ENCODE data around the gene RFX8. TPM values are rescaled to one million over a fixed set of nuclear protein-coding genes. Genes with fewer than 3 reads are reported as not detected.

RFX8 gene
- total RNA-seq, 1 experiment from 2014 or later, result 0.77 TPM

DNA sequence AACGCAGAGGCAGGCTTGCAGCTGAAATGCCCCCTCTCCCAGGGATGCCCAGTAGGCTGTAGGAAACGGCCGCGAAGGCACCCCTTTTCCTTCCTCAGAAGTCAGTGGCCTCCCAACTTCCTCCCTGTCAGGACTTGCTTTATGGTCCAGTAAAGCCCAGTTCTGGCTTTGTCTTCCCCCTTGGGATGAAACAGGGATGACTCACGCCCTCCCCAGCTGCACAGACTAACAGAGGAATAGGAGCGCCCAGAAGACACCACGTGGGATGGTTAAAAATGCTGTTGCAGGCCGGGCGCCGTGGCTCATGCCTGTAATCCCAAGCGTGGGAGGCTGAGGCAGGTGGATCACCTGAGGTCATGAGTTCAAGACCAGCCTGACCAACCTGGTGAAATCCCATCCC lies 94.5 kb downstream of the RFX8 start:
- Histone ChIP-seq H3K4me2 (ENCODE audit: low read length) (no peak overlapping the region), H3K27ac (ENCODE audit: low read length) (no peak overlapping the region), H3K79me2 (ENCODE audit: low read length) (peaks cover 24% of the 10 kb centered on the region), H3K36me3 (ENCODE audit: low read depth, low read length) (peaks cover 15% of the 10 kb centered on the region), H4K20me1 (ENCODE audit: low read length) (no peaks in the 10 kb centered on the region), H3K27me3 (ENCODE audit: low read length) (no peaks in the 10 kb centered on the region), H3K4me1 (ENCODE audit: insufficient read depth, low read length) (peaks cover 1% of the 10 kb centered on the region; the same call in 1 of the 2 replicates), H3K9ac (ENCODE audit: low read length) (no peak overlapping the region), H2AFZ (ENCODE audit: low read length) (no peak overlapping the region), H3K4me3 (ENCODE audit: low read length) (no peak overlapping the region), H3K9me3 (ENCODE audit: low read length) (no peaks in the 10 kb centered on the region), H3K9me2 (replicated peaks; ENCODE audit: low read length) (no peaks in the 10 kb centered on the region), H3F3A (ENCODE audit: low read length, unreplicated experiment) (no peaks in the 10 kb centered on the region)
- DNase-seq, result peak; percentile 17
- intact Hi-C loops (cut with micrococcal nuclease), result loop anchor here (10.0 kb wide), 1 partner anchor 106 kb away; no protein-coding TSS in a partner anchor
- peak; percentile 56; the same call in 1 of the 2 replicates for ATAC-seq
- TF ChIP-seq EZH2phosphoT487 (IDR thresholded peaks at IDR 0.05; ENCODE audit: borderline replicate concordance, low read length) (no peak), EZH2 (IDR thresholded peaks at IDR 0.05; ENCODE audit: low read length, unreplicated experiment) (no peak)
- TF ChIP-seq, protein P1, sequence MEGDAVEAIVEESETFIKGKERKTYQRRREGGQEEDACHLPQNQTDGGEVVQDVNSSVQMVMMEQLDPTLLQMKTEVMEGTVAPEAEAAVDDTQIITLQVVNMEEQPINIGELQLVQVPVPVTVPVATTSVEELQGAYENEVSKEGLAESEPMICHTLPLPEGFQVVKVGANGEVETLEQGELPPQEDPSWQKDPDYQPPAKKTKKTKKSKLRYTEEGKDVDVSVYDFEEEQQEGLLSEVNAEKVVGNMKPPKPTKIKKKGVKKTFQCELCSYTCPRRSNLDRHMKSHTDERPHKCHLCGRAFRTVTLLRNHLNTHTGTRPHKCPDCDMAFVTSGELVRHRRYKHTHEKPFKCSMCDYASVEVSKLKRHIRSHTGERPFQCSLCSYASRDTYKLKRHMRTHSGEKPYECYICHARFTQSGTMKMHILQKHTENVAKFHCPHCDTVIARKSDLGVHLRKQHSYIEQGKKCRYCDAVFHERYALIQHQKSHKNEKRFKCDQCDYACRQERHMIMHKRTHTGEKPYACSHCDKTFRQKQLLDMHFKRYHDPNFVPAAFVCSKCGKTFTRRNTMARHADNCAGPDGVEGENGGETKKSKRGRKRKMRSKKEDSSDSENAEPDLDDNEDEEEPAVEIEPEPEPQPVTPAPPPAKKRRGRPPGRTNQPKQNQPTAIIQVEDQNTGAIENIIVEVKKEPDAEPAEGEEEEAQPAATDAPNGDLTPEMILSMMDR (conservative IDR thresholded peaks at IDR 0.05; ENCODE audit: low read depth, low read length), result no peak
- CTCF ChIA-PET, result no interaction called here
- POLR2A ChIA-PET (ENCODE audit: unreplicated experiment), result no interaction called here
- BruUV-seq (replicated peaks), result no TSS peak

DNA sequence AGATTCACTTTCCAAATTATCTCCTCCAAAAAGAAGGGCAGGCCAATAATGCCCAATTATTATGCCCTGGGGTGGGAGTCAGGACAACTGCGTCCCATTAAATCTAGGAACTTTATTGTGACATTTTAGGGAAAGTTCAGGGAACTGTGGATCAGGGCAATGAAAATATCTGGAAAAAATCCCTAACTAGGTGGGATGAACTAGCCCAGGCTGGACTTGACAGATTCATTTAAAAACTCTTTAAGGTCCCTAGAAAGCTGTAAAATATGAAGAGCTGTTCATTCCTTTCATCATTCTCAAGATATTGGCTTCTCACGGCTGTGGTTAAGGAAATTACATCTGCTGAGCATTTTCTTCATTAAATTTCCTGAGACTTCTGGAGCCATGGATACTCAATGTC lies 95.8 kb downstream of the RFX8 start:
- H3K9me2 ChIP-seq (replicated peaks; ENCODE audit: low read length), result no peaks in the 10 kb centered on the region
- no peak overlapping the region for H3K9ac ChIP-seq (ENCODE audit: low read length)
- H3K9me3 ChIP-seq (ENCODE audit: low read length), result no peaks in the 10 kb centered on the region
- H3F3A ChIP-seq (ENCODE audit: low read length, unreplicated experiment), result no peaks in the 10 kb centered on the region
- no peak overlapping the region for H3K4me2 ChIP-seq (ENCODE audit: low read length)
- ChIA-PET POLR2A (ENCODE audit: unreplicated experiment) (no interaction called here), CTCF (no interaction called here)
- intact Hi-C loops (cut with micrococcal nuclease), result no loop called here
- no peaks in the 10 kb centered on the region for H3K27me3 ChIP-seq (ENCODE audit: low read length)
- DNase-seq, result no peak
- ATAC-seq, result no peak
- peaks cover 15% of the 10 kb centered on the region for H3K36me3 ChIP-seq (ENCODE audit: low read depth, low read length)
- no peaks in the 10 kb centered on the region for H4K20me1 ChIP-seq (ENCODE audit: low read length)
- no peak for TF ChIP-seq EZH2 (IDR thresholded peaks at IDR 0.05; ENCODE audit: low read length, unreplicated experiment)
- TF ChIP-seq, protein P1 (conservative IDR thresholded peaks at IDR 0.05; ENCODE audit: low read depth, low read length), result no peak
- no peak for TF ChIP-seq EZH2phosphoT487 (IDR thresholded peaks at IDR 0.05; ENCODE audit: borderline replicate concordance, low read length)
- BruUV-seq (replicated peaks), result no TSS peak
- H2AFZ ChIP-seq (ENCODE audit: low read length), result no peak overlapping the region
- H3K27ac ChIP-seq (ENCODE audit: low read length), result no peak overlapping the region
- H3K4me3 ChIP-seq (ENCODE audit: low read length), result no peak overlapping the region
- peaks cover 12% of the 10 kb centered on the region for H3K79me2 ChIP-seq (ENCODE audit: low read length)
- no peaks in the 10 kb centered on the region for H3K4me1 ChIP-seq (ENCODE audit: insufficient read depth, low read length)

DNA sequence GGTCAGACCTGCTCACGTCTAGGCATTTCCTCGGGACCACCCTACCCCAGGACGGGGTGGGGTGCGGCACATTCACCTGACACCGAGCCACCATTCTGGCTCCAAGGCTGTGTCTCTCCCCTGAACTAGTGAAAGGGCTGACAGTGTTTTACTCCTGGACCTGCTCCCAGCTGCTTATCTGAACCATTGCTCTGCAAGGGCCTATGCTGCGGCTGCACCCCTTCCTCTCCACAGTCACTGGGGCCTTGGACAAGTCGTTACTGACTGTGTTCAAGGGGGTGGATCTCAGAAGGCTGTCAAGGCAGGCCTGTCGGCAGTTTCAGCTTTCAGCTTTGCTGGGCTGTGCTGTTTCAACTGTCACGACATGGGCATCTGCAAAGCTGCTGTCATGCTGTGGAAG lies 99.3 kb downstream of the RFX8 start:
- H3K9ac ChIP-seq (ENCODE audit: low read length), result no peak overlapping the region
- TF ChIP-seq, protein P1 (conservative IDR thresholded peaks at IDR 0.05; ENCODE audit: low read depth, low read length), result no peak
- no peak for TF ChIP-seq EZH2phosphoT487 (IDR thresholded peaks at IDR 0.05; ENCODE audit: borderline replicate concordance, low read length)
- no peaks in the 10 kb centered on the region for H4K20me1 ChIP-seq (ENCODE audit: low read length)
- no peak for ATAC-seq
- no peak overlapping the region for H3K4me2 ChIP-seq (ENCODE audit: low read length)
- no peaks in the 10 kb centered on the region for H3K27me3 ChIP-seq (ENCODE audit: low read length)
- ChIA-PET CTCF (no interaction called here), POLR2A (ENCODE audit: unreplicated experiment) (no interaction called here)
- H3K4me3 ChIP-seq (ENCODE audit: low read length), result no peak overlapping the region
- no peak overlapping the region for H2AFZ ChIP-seq (ENCODE audit: low read length)
- no peaks in the 10 kb centered on the region for H3K9me2 ChIP-seq (replicated peaks; ENCODE audit: low read length)
- no peaks in the 10 kb centered on the region for H3K9me3 ChIP-seq (ENCODE audit: low read length)
- no peaks in the 10 kb centered on the region for H3K4me1 ChIP-seq (ENCODE audit: insufficient read depth, low read length)
- intact Hi-C loops (cut with micrococcal nuclease), result no loop called here
- H3K79me2 ChIP-seq (ENCODE audit: low read length), result no peaks in the 10 kb centered on the region
- H3F3A ChIP-seq (ENCODE audit: low read length, unreplicated experiment), result no peaks in the 10 kb centered on the region
- DNase-seq, result no peak
- no peak overlapping the region for H3K27ac ChIP-seq (ENCODE audit: low read length)
- no TSS peak for BruUV-seq (replicated peaks)
- no peaks in the 10 kb centered on the region for H3K36me3 ChIP-seq (ENCODE audit: low read depth, low read length)

Data from PC-3 (cell line).